Transverse colon (tissue), 4 donors: ENCODE measurements around the gene HNRNPH3.

Experiments used
- CTCF ChIP-seq, 5 experiments: fragments of 200-600 bp in 3 of 5; fragments of 450-650 bp in 2 of 5; sonication (generic) in 3 of 5; IDR thresholded peaks; 1 replicate in 2 of 5; 2 replicates in 3 of 5; pipeline ENCODE4 v1.5.1; 2016 to 2017; ENCODE audit warnings: antibody characterized with exemption in 5 of 5, inconsistent platforms in 3 of 5, mild to moderate bottlenecking in 2 of 5, moderate library complexity in 1 of 5
- POLR2A ChIP-seq: fragments of 450-650 bp; IDR thresholded peaks from one replicate; pipeline ENCODE4 v1.6.1; 2016; ENCODE audit warnings: antibody characterized with exemption, mild to moderate bottlenecking, moderate library complexity
- POLR2AphosphoS5 ChIP-seq, 3 donors: sonication (generic); formaldehyde crosslinking; IDR thresholded peaks; one replicate each; pipeline ENCODE4 v1.6.1; 2016; ENCODE audit warnings: antibody characterized with exemption in 3 of 3

GRCh38 chr10:68331455-68332258, at the start of gene HNRNPH3:
- TF ChIP-seq POLR2AphosphoS5 (IDR thresholded peaks at IDR 0.05) (peak; percentile 99 to 100 (median 99)), POLR2A (peak; percentile 99), CTCF (IDR thresholded peaks at IDR 0.05) (peak in 2 of 5 experiments; percentile 8 to 39)
